H1 (cell line): ENCODE data around the gene AK2. TPM values are rescaled to one million over a fixed set of nuclear protein-coding genes. Genes with fewer than 3 reads are reported as not detected.
A peak's percentile ranks its signal among the peaks of the same experiment; 100 is the strongest.

ENCODE experiments used
- CTCF ChIA-PET: fragments of 300-600 bp; sonication (Branson Sonifier 250); formaldehyde crosslinking; loops from one replicate; lab custom pipeline; 2021; ENCODE audit not compliant: partially characterized antibody; lab: Charles Lee
- POLR2A ChIA-PET: fragments of 300-600 bp; sonication (Branson Sonifier 250); formaldehyde crosslinking; loops from one replicate; lab custom pipeline; 2021; ENCODE audit warnings: inconsistent platforms; ENCODE audit not compliant: partially characterized antibody; lab: Charles Lee
- DNase-seq, 2 experiments: peaks; one replicate each; pipeline versions ENCODE4 v3.0.0 to v3.0.0-alpha.2; 2010 to 2022; ENCODE audit warnings: low spot score in 2 of 2, low read depth in 1 of 2, mixed read lengths in 1 of 2
- FAIRE-seq: peaks from 2 replicates; lab custom pipeline; 2011; peaks lifted over from hg19 to GRCh38; lab: Jason Lieb, UNC
- H2AFZ ChIP-seq: 2 replicates; pipeline ENCODE4 v1.8.1; 2012; ENCODE audit warnings: low read length, inconsistent platforms
- H2AK5ac ChIP-seq: 2 replicates; pipeline ENCODE4 v1.6.1; 2013; ENCODE audit warnings: low read depth, low read length
- H2BK120ac ChIP-seq: replicated peaks from 2 replicates; pipeline ENCODE3; 2013; ENCODE audit warnings: low read depth, low read length, inconsistent platforms
- H2BK12ac ChIP-seq: 2 replicates; pipeline ENCODE4 v1.6.1; 2013; ENCODE audit warnings: low read depth, low read length
- H2BK15ac ChIP-seq: 2 replicates; pipeline ENCODE4 v1.6.1; 2013; ENCODE audit warnings: low read length
- H2BK20ac ChIP-seq: 2 replicates; pipeline ENCODE4 v1.6.1; 2013; ENCODE audit warnings: low read length
- H2BK5ac ChIP-seq: 2 replicates; pipeline ENCODE4 v1.6.1; 2013; ENCODE audit warnings: low read depth, low read length
- H3K14ac ChIP-seq: 2 replicates; pipeline ENCODE4 v1.6.1; 2013; ENCODE audit warnings: inconsistent platforms; ENCODE audit not compliant: insufficient read length
- H3K18ac ChIP-seq: 2 replicates; pipeline ENCODE4 v1.6.1; 2013; ENCODE audit warnings: low read length; ENCODE audit errors: extremely low read depth
- H3K23ac ChIP-seq: 2 replicates; pipeline ENCODE4 v1.6.1; 2013; ENCODE audit warnings: inconsistent platforms; ENCODE audit not compliant: insufficient read length
- H3K23me2 ChIP-seq: 2 replicates; pipeline ENCODE4 v1.6.1; 2013; ENCODE audit warnings: low read depth, low read length
- H3K27ac ChIP-seq: 2 replicates; pipeline ENCODE4 v1.6.1; 2011; ENCODE audit warnings: low read depth, low read length, inconsistent platforms
- H3K27me3 ChIP-seq, 4 experiments: replicated peaks in 1 of 4; 1 replicate in 1 of 4; 2 replicates in 3 of 4; pipeline versions ENCODE4 v1.6.1 to v1.8.1; 2011 to 2013; ENCODE audit warnings: low read length in 3 of 4, mild to moderate bottlenecking in 3 of 4, inconsistent platforms in 2 of 4, mixed read lengths in 2 of 4, moderate library complexity in 1 of 4; ENCODE audit not compliant: control insufficient read depth in 3 of 4, insufficient read depth in 3 of 4; ENCODE audit errors: extremely low read depth in 1 of 4
- H3K36me3 ChIP-seq, 4 experiments: 2 replicates each; pipeline versions ENCODE4 v1.6.1 to v1.8.1; 2011 to 2013; ENCODE audit warnings: mild to moderate bottlenecking in 4 of 4, low read length in 3 of 4, moderate library complexity in 2 of 4, control low read depth in 1 of 4, inconsistent platforms in 1 of 4; ENCODE audit not compliant: insufficient read depth in 4 of 4, control insufficient read depth in 2 of 4
- H3K4ac ChIP-seq: replicated peaks from 2 replicates; pipeline ENCODE3; 2013; ENCODE audit warnings: low read length, low read depth, mixed read lengths, inconsistent platforms; ENCODE audit not compliant: insufficient read length
- H3K4me1 ChIP-seq, 4 experiments: replicated peaks in 1 of 4; 1 replicate in 1 of 4; 2 replicates in 3 of 4; pipeline versions ENCODE4 v1.6.1 to v1.8.1; 2011 to 2013; ENCODE audit warnings: low read length in 3 of 4, inconsistent platforms in 2 of 4, mixed read lengths in 1 of 4; ENCODE audit not compliant: insufficient read depth in 4 of 4, control insufficient read depth in 3 of 4
- H3K4me2 ChIP-seq, 2 experiments: 2 replicates each; pipeline versions ENCODE4 v1.6.1 to v1.8.1; 2011 to 2013; ENCODE audit warnings: low read depth in 2 of 2, low read length in 2 of 2, control low read depth in 1 of 2, inconsistent platforms in 1 of 2, mild to moderate bottlenecking in 1 of 2; ENCODE audit not compliant: insufficient read depth in 1 of 2
- H3K4me3 ChIP-seq, 4 experiments: fragments of 200-600, 300-600 bp in 1 of 4; sonication (generic), shearing (Covaris generic), sonication (Bioruptor Twin) in 1 of 4; 2 replicates each; pipeline versions ENCODE4 v1.5.1 to v1.8.1; 2011 to 2016; ENCODE audit warnings: low read length in 4 of 4, low read depth in 3 of 4, control low read depth in 2 of 4, inconsistent platforms in 2 of 4, mild to moderate bottlenecking in 2 of 4, mixed read lengths in 1 of 4, moderate library complexity in 1 of 4; ENCODE audit not compliant: insufficient read depth in 2 of 4; ENCODE audit errors: extremely low read depth in 1 of 4
- H3K56ac ChIP-seq: replicated peaks from 2 replicates; pipeline ENCODE3; 2013; ENCODE audit warnings: low read depth, mild to moderate bottlenecking, mixed read lengths, low read length, inconsistent platforms; ENCODE audit not compliant: insufficient read length
- H3K79me1 ChIP-seq: 2 replicates; pipeline ENCODE4 v1.6.1; 2013; ENCODE audit warnings: low read depth, low read length, control low read depth
- H3K79me2 ChIP-seq, 2 experiments: 2 replicates each; pipeline versions ENCODE4 v1.6.1 to v1.8.1; 2012 to 2013; ENCODE audit warnings: low read length in 2 of 2, mild to moderate bottlenecking in 2 of 2, inconsistent platforms in 1 of 2; ENCODE audit not compliant: insufficient read depth in 2 of 2, control insufficient read depth in 1 of 2
- H3K9ac ChIP-seq, 4 experiments: replicated peaks in 1 of 4; 1 replicate in 1 of 4; 2 replicates in 3 of 4; pipeline versions ENCODE4 v1.6.1 to v1.8.1; 2011 to 2013; ENCODE audit warnings: low read depth in 3 of 4, low read length in 3 of 4, control low read depth in 2 of 4, mild to moderate bottlenecking in 2 of 4, moderate library complexity in 2 of 4, inconsistent platforms in 1 of 4; ENCODE audit errors: extremely low read depth in 1 of 4
- H3K9me3 ChIP-seq, 2 experiments: 2 replicates each; pipeline versions ENCODE4 v1.6.1 to v1.8.1; 2012 to 2013; ENCODE audit warnings: mild to moderate bottlenecking in 2 of 2, moderate library complexity in 2 of 2, control low read depth in 1 of 2, inconsistent platforms in 1 of 2, low read depth in 1 of 2, low read length in 1 of 2, mixed read lengths in 1 of 2; ENCODE audit not compliant: insufficient read depth in 2 of 2
- H4K20me1 ChIP-seq, 2 experiments: replicated peaks in 1 of 2; 2 replicates each; pipeline versions ENCODE3 to v1.8.1; 2011 to 2013; ENCODE audit warnings: inconsistent platforms in 2 of 2, low read length in 2 of 2, mild to moderate bottlenecking in 1 of 2; ENCODE audit not compliant: insufficient read depth in 2 of 2, control insufficient read depth in 1 of 2
- H4K5ac ChIP-seq: 2 replicates; pipeline ENCODE4 v1.6.1; 2013; ENCODE audit warnings: low read length, low read depth, mixed read lengths, inconsistent platforms; ENCODE audit not compliant: insufficient read length
- H4K8ac ChIP-seq: 2 replicates; pipeline ENCODE4 v1.8.0; 2013; ENCODE audit warnings: mild to moderate bottlenecking, moderate library complexity, low read length, inconsistent platforms; ENCODE audit not compliant: insufficient read depth; ENCODE audit errors: extremely low read depth
- H4K91ac ChIP-seq: replicated peaks from 2 replicates; pipeline ENCODE3; 2013; ENCODE audit warnings: low read length, mixed read lengths, inconsistent platforms; ENCODE audit not compliant: insufficient read length
- BACH1 ChIP-seq: IDR thresholded peaks from 2 replicates; pipeline ENCODE4 v1.6.1; 2012; ENCODE audit warnings: low read length, improper control_type of control experiment
- BRCA1 ChIP-seq: IDR thresholded peaks from 2 replicates; pipeline ENCODE4 v1.6.1; 2012; ENCODE audit warnings: low read depth, low read length, improper control_type of control experiment
- CBX5 ChIP-seq: fragments of 300-800, 300-1000 bp; sonication (generic); IDR thresholded peaks from 2 replicates; pipeline ENCODE4 v1.7.1; 2016; ENCODE audit warnings: antibody characterized with exemption, low read length, low read depth
- CEBPB ChIP-seq: IDR thresholded peaks from 2 replicates; pipeline ENCODE4 v1.6.1; 2012; ENCODE audit warnings: low read depth, low read length
- CTBP2 ChIP-seq: IDR thresholded peaks from 2 replicates; pipeline ENCODE4 v1.7.0; 2011; ENCODE audit warnings: borderline replicate concordance, mild to moderate bottlenecking, moderate library complexity, mixed read lengths, low read length; ENCODE audit not compliant: insufficient read depth, insufficient read length
- HDAC6 ChIP-seq: IDR thresholded peaks from one replicate; pipeline ENCODE4 v1.7.1; 2012; ENCODE audit warnings: low read depth, mild to moderate bottlenecking, inconsistent platforms, low read length, moderate library complexity
- KDM1A ChIP-seq: fragments of 200-600, 300-600 bp; sonication (generic); IDR thresholded peaks from 2 replicates; pipeline ENCODE4 v1.7.1; 2016; ENCODE audit warnings: mild to moderate bottlenecking, low read length, borderline replicate concordance
- POLR2A ChIP-seq, 2 experiments: IDR thresholded peaks; 1 replicate in 1 of 2; 2 replicates in 1 of 2; pipeline ENCODE4 v1.6.1; 2011; ENCODE audit warnings: low read depth in 2 of 2, low read length in 2 of 2, mild to moderate bottlenecking in 2 of 2; ENCODE audit errors: control extremely low read depth in 1 of 2
- RFX5 ChIP-seq: IDR thresholded peaks from 2 replicates; pipeline ENCODE4 v1.6.1; 2011; ENCODE audit warnings: low read depth, low read length, improper control_type of control experiment, borderline replicate concordance
- TAF7 ChIP-seq: optimal IDR thresholded peaks from 2 replicates; pipeline ENCODE3; 2011; ENCODE audit warnings: low read depth, mild to moderate bottlenecking, inconsistent platforms, low read length, moderate library complexity, borderline replicate concordance
- TCF12 ChIP-seq: IDR thresholded peaks from 2 replicates; pipeline ENCODE4 v1.6.1; 2011; ENCODE audit warnings: low read depth, mild to moderate bottlenecking, low read length
- YY1 ChIP-seq: IDR thresholded peaks from 2 replicates; pipeline ENCODE4 v1.6.1; 2011; ENCODE audit warnings: low read depth, mild to moderate bottlenecking, low read length
- WGBS, 2 experiments: shearing (Covaris generic) in 1 of 2; methylation state at CpG; one replicate each; pipeline versions ENCODE4 v1.1.6 to v1.1.7; 2013 to 2015; ENCODE audit warnings: low lambda C conversion rate in 2 of 2, mixed read lengths in 2 of 2, inconsistent platforms in 1 of 2, low coverage in 1 of 2, missing lambda C conversion rate in 1 of 2; ENCODE audit not compliant: insufficient replicate concordance in 2 of 2, insufficient coverage in 1 of 2, insufficient read length in 1 of 2; ENCODE audit errors: extremely low coverage in 1 of 2, missing lambda C conversion rate in 1 of 2; 5-methylcytosine and 5-hydroxymethylcytosine counted together
- polyA plus RNA-seq, 7 experiments: library from polyadenylated mRNA; depleted of rRNA in 3 of 7; stranded (reverse) in 5 of 7; unstranded in 2 of 7; fragments of >200 nt in 5 of 7; fragments of 200-250 nt in 2 of 7; gene quantifications; 1 replicate in 5 of 7; 2 replicates in 1 of 7; 4 replicates in 1 of 7; pipeline versions ENCODE4 v1.2.1 to v1.2.3, GENCODE V29; 2011 to 2013; ENCODE audit warnings: missing spikeins in 2 of 7, mixed read lengths in 2 of 7
- total RNA-seq: library from RNA; stranded (reverse); fragmentation: NEBNext Ultra II Directional; extraction: Animal tissue kit (Norgen Biotek cat#: 25700); gene quantifications from 2 replicates; pipeline ENCODE4 v1.2.1, GENCODE V29; 2021

AK2 gene
- total and polyA plus RNA-seq, 2 of the 8 experiments (the other 6 are each of a cell fraction or from before 2014, with no cell fraction given) = 92.3 to 137 TPM

DNA sequence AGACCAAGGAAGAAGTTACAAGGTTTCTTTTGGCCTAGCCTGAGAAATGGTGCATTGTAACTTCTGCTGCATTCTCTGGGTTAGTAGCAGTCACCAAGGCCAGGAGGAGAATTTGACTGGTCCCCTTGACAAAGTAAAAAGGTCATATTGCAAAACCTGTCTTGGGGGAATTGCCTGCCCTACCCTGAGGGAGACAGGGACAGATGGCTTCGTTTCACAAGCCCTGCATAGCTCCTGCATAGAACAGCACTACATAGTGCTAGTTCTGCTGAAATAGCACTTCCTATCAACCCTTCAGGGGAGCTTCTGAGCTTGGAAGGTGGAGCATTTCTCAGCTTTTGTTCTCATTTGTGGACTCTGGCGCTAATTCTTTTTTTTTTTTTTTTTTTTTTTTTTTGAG is 20.4 kb upstream of the AK2 start:
- WGBS, 2 experiments = 82% methylated on average over 1 of the region's 2 CpGs; no CpG with 5 or more reads in 1 of the 2 experiments

More for the DNA sequence above, 20.4 kb upstream of the AK2 start:
- Histone ChIP-seq H3K4me3 (no peak overlapping the region), H3K27ac (no peak overlapping the region), H3K4me2 (no peak overlapping the region), H4K20me1 (no peaks in the 10 kb centered on the region), H3K14ac (no peak overlapping the region), H2BK12ac (no peak overlapping the region), H3K27me3 (no peaks in the 10 kb centered on the region; a peak in 1 of 7 replicates), H3K23me2 (no peaks in the 10 kb centered on the region), H2BK20ac (no peak overlapping the region), H3K9me3 (peaks cover 4 to 7% of the 10 kb centered on the region in 2 experiments; a peak in 2 of 4 replicates), H2BK15ac (peak overlapping the region; percentile 53; the same call in 1 of the 2 replicates), H3K79me2 (no peaks in the 10 kb centered on the region), H3K9ac (no peak overlapping the region), H2BK5ac (no peak overlapping the region), H3K4ac (no peak overlapping the region), H2AFZ (no peak overlapping the region), H3K36me3 (no peaks in the 10 kb centered on the region), H3K18ac (no peak overlapping the region), H4K91ac (no peak overlapping the region), H3K56ac (no peak overlapping the region), H2AK5ac (no peak overlapping the region), H2BK120ac (no peak overlapping the region), H4K8ac (no peak overlapping the region), H3K23ac (no peak overlapping the region), H4K5ac (no peak overlapping the region), H3K4me1 (no peaks in the 10 kb centered on the region), H3K79me1 (no peaks in the 10 kb centered on the region)
- DNase-seq (no peak), FAIRE-seq (no peak)
- TF ChIP-seq CEBPB (no peak), CBX5 (no peak), YY1 (no peak), BRCA1 (no peak), TAF7 (no peak), KDM1A (no peak), TCF12 (no peak), RFX5 (no peak), BACH1 (no peak), HDAC6 (no peak), POLR2A (IDR thresholded peaks at IDR 0.05; ENCODE audit: control extremely low read depth in 1 of 2, low read depth in 2 of 2, low read length in 2 of 2) (no peak), CTBP2 (no peak)
- ChIA-PET POLR2A (no interaction called here), CTCF (interaction anchor here (0.6 to 5.6 kb wide), 20 partner anchors 8 to 436 kb away, joined by 3 to 73 read pairs (median 5); partner anchors contain the start of gene AZIN2)
